Adipocyte (in vitro differentiated cells): ENCODE measurements around the gene NEXN.
A peak's percentile ranks its signal among the peaks of the same experiment; 100 is the strongest.

Source experiments
- DNase-seq: peaks from one replicate; pipeline ENCODE4 v3.0.0-alpha.2; 2015; ENCODE audit warnings: low read depth
- H3K27me3 ChIP-seq: replicated peaks from 2 replicates; pipeline ENCODE4 v1.7.0; 2013; ENCODE audit warnings: mild to moderate bottlenecking, low read length, moderate library complexity; ENCODE audit not compliant: control insufficient read depth, insufficient read depth
- H3K36me3 ChIP-seq: 2 replicates; pipeline ENCODE4 v1.7.0; 2013; ENCODE audit warnings: low read length, mild to moderate bottlenecking, moderate library complexity; ENCODE audit not compliant: control insufficient read depth, insufficient read depth, severe bottlenecking
- H3K4me1 ChIP-seq: 2 replicates; pipeline ENCODE4 v1.7.0; 2013; ENCODE audit warnings: mild to moderate bottlenecking, low read length, moderate library complexity; ENCODE audit not compliant: control insufficient read depth, insufficient read depth
- H3K4me3 ChIP-seq: 2 replicates; pipeline ENCODE4 v1.7.0; 2013; ENCODE audit warnings: mild to moderate bottlenecking, low read length, moderate library complexity
- H3K9ac ChIP-seq: 2 replicates; pipeline ENCODE4 v1.7.0; 2013; ENCODE audit warnings: mild to moderate bottlenecking, low read length, moderate library complexity
- H3K9me3 ChIP-seq: 2 replicates; pipeline ENCODE4 v1.7.0; 2013; ENCODE audit warnings: mild to moderate bottlenecking, low read length, moderate library complexity; ENCODE audit not compliant: control insufficient read depth

The NEXN gene

DNA sequence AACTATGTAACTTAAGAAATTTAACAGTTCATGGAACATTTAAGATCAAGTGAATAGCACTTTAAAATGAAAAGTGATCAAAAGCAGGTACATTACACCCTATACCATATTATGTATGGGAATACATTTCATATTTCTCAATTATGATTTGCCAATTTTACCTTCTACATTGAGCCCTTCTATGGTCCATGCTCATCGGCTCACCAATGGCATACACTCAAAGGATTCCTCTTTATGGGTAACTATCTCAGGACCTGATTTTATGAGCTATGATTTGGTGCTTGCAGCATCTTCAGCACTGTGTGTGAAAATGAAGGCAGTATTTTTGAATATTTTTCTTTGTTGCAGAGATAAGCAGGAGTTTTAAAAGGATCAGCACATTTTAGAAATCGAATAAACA, 56.9 kb downstream of the NEXN start:
- Histone ChIP-seq H3K9ac (no peak overlapping the region), H3K36me3 (peaks cover 99% of the 10 kb centered on the region), H3K4me1 (peaks cover 20% of the 10 kb centered on the region), H3K27me3 (no peaks in the 10 kb centered on the region), H3K9me3 (no peaks in the 10 kb centered on the region), H3K4me3 (no peak overlapping the region)
- DNase-seq = no peak

DNA sequence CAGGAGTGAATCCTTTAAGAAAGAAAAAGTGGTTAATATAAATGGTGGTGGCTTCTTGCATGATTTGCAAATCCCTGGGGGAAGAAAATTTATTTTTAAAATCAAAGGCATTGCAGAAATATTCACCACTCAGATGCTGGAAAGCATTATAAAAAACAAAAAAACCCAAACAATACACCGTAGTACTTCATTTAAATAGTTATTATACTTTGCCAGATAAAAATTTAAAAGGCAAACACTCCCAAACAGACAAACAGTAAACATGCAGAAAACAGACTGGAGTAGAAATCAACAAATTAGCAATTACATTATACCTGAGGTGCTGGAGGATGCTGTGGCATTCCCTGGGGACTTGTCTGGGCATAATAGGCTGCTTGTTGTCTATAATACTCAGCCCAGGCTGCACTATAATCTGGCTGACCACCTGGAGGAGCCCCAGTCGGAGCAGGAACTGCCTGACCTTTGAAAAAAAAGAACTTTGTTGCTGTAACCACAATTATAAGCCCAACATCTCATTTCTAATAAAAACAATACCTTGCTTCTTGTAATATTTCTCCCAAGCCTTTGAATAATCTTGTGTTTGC, 60.5 kb downstream of the NEXN start:
- peaks cover 100% of the 10 kb centered on the region for H3K36me3 ChIP-seq

DNA sequence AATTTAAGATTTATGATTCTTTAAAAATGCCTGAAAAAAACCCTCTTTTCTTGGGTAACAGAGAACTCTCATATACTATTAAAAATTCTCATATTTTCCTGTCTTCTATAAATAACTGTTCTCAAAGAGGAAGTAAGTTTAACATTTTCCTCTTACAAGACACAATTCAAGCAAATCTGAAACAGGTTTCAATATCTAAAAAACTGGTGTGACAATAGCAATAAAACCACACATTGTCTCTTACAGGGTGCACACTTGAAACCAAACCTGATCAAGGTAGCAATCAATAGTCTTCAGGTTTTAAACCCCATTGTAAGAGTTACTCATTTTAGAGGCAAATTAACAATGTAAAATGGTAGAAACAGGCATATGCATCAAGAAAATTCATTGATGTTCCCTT, 62.4 kb downstream of the NEXN start:
- peaks cover 100% of the 10 kb centered on the region for H3K36me3 ChIP-seq
- H3K4me1 ChIP-seq = peaks cover 13% of the 10 kb centered on the region
- no peaks in the 10 kb centered on the region for H3K27me3 ChIP-seq

More for the DNA sequence above, 60.5 kb downstream of the NEXN start:
- H3K27me3 ChIP-seq = no peaks in the 10 kb centered on the region
- no peaks in the 10 kb centered on the region for H3K9me3 ChIP-seq
- DNase-seq = peak; percentile 58
- H3K4me3 ChIP-seq = no peak overlapping the region
- peaks cover 11% of the 10 kb centered on the region for H3K4me1 ChIP-seq
- H3K9ac ChIP-seq = no peak overlapping the region

DNA sequence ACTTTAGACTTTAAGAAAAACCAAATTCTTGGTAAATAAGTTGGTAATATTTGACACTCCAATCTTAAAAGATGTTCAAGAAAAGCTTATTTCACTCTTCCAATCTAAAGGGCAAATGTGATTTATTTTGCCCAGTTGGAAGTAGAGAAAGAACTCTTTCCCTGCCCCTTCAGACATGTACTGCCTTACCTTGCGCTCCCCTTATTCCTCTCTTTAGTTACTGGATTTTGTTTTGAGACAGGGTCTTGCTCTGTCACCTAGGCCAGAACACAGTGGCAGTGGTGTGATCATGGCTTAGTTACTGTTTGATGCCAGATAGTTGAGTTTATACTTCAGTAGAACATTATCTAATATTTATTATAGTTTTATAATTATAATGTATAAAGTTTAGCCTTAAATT, 62.9 kb downstream of the NEXN start:
- Histone ChIP-seq H3K36me3 (peaks cover 100% of the 10 kb centered on the region), H3K27me3 (no peaks in the 10 kb centered on the region)

More for the DNA sequence above, 62.4 kb downstream of the NEXN start:
- no peaks in the 10 kb centered on the region for H3K9me3 ChIP-seq
- no peak overlapping the region for H3K9ac ChIP-seq
- DNase-seq = no peak
- H3K4me3 ChIP-seq = no peak overlapping the region

DNA sequence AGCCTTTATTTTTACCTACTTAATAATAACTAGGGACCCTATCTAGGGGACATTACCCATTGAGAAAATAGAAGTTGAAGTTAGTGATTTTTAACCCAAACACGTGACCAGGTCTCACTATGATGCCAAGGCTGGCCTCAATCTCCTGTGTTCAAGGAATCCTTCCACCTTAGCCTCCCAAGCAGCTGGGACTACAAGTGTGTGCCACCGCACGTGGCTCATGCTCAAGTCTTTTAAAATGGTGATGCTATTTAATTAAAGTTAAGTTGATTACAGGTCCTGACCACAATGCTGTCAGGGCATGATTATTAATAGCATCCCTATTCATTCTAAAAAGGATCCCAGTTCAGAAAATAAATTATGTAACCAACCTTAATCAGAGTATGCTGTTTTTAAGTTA, 65.5 kb downstream of the NEXN start:
- no peaks in the 10 kb centered on the region for H3K9me3 ChIP-seq
- H3K36me3 ChIP-seq = peaks cover 99% of the 10 kb centered on the region
- peaks cover 6% of the 10 kb centered on the region for H3K4me1 ChIP-seq
- H3K27me3 ChIP-seq = no peaks in the 10 kb centered on the region
- H3K9ac ChIP-seq = no peak overlapping the region
- no peak for DNase-seq
- no peak overlapping the region for H3K4me3 ChIP-seq

More for the DNA sequence above, 62.9 kb downstream of the NEXN start:
- no peak overlapping the region for H3K9ac ChIP-seq
- H3K9me3 ChIP-seq = no peaks in the 10 kb centered on the region
- DNase-seq = no peak
- no peak overlapping the region for H3K4me3 ChIP-seq
- H3K4me1 ChIP-seq = peaks cover 13% of the 10 kb centered on the region

DNA sequence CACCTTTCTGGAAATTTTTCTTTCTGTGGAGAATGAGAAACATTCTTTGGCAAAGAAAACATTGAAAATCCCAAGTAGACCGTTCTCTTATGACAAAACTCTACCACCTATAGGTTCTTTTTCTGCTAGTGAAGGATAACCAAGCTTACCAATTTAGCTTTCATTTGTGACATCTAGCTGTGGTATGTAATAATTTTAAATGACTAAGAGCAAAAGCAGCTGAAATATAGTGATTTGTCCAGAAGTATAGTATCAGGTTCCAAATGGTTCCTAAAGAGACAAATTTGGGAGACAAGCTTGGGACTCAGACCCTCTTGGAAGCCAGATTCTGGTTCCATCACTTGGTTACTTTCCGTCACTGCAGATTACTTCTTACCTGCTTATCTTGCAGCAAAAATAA, 66.1 kb downstream of the NEXN start:
- Histone ChIP-seq H3K4me3 (no peak overlapping the region), H3K9ac (no peak overlapping the region), H3K9me3 (no peaks in the 10 kb centered on the region), H3K27me3 (no peaks in the 10 kb centered on the region), H3K4me1 (peaks cover 3% of the 10 kb centered on the region), H3K36me3 (peaks cover 99% of the 10 kb centered on the region)
- peak; percentile 35 for DNase-seq

DNA sequence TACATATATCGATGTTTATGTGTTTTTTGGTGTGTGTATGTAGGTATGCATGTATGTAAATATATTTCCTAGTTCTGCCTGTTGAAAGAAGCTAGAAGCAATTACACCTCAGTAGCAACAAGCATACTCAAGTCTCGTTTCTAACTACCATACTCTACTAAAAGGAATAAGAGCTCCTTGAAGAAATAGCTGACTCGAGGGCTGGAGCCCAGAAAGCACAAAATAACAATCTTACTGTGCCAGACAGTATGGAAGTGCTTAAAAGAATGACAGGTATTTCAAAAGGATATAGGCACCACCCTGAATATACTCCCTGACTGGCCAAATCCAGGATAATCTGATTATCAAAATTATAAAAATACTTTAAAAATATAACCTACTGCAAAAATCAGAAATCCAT, 67.3 kb downstream of the NEXN start:
- peaks cover 3% of the 10 kb centered on the region for H3K4me1 ChIP-seq
- H3K9me3 ChIP-seq = no peaks in the 10 kb centered on the region
- peaks cover 99% of the 10 kb centered on the region for H3K36me3 ChIP-seq
- no peaks in the 10 kb centered on the region for H3K27me3 ChIP-seq
- no peak overlapping the region for H3K9ac ChIP-seq
- DNase-seq = no peak
- no peak overlapping the region for H3K4me3 ChIP-seq

DNA sequence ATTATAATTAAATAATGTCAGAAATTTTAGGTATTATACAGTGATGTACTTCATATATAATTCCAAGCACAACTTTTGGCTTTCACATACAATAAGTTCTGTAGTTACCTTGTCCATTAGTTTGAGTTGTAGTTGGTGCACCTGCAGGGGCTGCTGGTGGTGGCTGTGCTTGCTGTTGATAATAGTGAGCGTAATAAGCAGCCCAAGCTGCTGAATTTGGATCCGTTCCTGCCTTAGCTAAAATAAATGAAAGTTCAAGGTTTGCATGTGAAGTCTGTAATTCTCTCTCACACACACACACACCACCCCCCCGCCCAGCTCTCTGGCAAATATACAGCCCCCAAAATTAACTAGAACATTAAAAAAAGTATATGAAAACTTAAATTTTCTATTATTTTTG, 68.0 kb downstream of the NEXN start:
- Histone ChIP-seq H3K9ac (no peak overlapping the region), H3K4me3 (no peak overlapping the region), H3K4me1 (peaks cover 3% of the 10 kb centered on the region), H3K27me3 (no peaks in the 10 kb centered on the region), H3K9me3 (no peaks in the 10 kb centered on the region), H3K36me3 (peaks cover 99% of the 10 kb centered on the region)
- DNase-seq = no peak

DNA sequence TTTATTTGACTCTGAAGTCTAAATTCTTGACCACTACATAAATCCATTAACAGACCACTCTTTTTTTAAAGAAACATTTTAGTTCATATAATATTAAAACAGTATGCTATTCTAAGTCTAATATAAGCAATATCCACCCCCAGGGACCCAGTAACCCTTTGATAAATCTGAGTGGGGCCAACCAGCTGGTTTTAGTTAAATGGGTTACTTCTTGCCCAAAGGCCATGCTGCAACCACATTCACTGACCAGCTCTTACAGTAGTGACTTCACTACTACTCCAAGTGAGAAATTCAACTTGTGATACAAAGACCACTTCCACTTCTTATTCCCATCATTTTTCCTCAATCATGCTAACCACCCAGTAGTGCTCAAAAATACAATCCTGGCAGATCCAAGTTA, 70.0 kb downstream of the NEXN start:
- Histone ChIP-seq H3K9me3 (no peaks in the 10 kb centered on the region), H3K27me3 (no peaks in the 10 kb centered on the region), H3K9ac (no peak overlapping the region), H3K4me1 (peaks cover 3% of the 10 kb centered on the region), H3K36me3 (peaks cover 99% of the 10 kb centered on the region), H3K4me3 (no peak overlapping the region)
- DNase-seq = peak; percentile 44

DNA sequence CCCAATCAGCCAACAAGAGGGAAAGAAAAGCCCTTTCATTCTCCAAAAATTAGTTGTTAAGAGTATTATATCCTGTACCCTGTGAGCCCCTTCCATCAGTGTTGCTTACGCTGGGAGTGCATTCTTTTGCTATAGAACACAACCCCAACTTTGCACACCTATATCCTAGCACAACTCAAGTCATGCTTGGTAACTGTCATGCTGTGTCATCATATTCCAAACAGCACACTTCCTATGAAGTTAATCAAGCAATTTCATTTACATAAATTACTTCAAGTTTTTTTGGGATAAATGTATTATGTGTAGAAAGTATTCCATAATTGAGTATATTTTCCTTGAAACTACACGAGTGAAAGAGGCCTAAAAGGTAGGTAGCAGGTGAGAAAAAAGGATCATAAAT, 70.4 kb downstream of the NEXN start:
- Histone ChIP-seq H3K9ac (no peak overlapping the region), H3K4me3 (no peak overlapping the region), H3K4me1 (peaks cover 3% of the 10 kb centered on the region), H3K27me3 (no peaks in the 10 kb centered on the region), H3K36me3 (peaks cover 99% of the 10 kb centered on the region), H3K9me3 (no peaks in the 10 kb centered on the region)
- no peak for DNase-seq

DNA sequence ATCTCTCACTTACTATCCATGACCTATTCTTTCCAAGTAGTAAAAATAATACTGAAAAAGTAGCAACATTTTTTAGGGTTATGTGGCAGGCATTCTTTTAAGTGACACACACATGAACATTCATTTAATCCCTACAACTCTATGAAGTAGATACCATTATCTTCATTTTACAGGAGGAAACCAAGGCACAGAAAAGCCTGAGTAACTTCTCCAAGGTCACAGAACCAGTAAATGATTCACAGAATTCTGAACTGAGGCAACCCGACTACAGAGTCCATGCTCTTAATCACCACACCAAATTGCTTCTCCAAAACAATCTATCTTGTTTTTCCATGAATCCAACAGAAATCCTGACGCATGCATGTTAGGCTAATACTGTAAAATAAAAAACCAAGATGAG, 73.0 kb downstream of the NEXN start:
- Histone ChIP-seq H3K27me3 (no peaks in the 10 kb centered on the region), H3K9me3 (no peaks in the 10 kb centered on the region), H3K9ac (no peak overlapping the region), H3K4me3 (no peak overlapping the region), H3K36me3 (peaks cover 99% of the 10 kb centered on the region), H3K4me1 (no peaks in the 10 kb centered on the region)
- DNase-seq = no peak

DNA sequence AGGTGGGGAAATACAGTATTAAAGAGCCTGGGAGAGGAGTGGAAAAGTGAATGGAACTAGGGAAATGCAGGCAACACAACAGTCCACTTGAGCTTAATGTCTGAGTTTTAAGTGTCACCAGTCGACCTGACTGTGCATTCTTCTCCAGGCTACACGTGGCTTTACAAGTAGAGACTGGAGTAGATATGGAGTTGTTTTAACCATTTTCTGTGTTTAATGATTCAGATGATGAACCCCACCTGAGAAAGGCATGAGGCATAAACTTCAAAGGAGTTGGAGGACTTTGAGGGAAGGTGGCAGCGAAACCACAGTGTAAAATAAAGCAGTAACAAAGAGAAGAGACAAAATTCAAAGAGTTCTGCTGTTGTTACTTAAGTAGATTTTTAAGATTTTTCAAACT, 77.9 kb downstream of the NEXN start:
- Histone ChIP-seq H3K27me3 (no peaks in the 10 kb centered on the region), H3K9ac (no peak overlapping the region), H3K9me3 (no peaks in the 10 kb centered on the region), H3K4me1 (peaks cover 10% of the 10 kb centered on the region), H3K4me3 (no peak overlapping the region), H3K36me3 (peaks cover 95% of the 10 kb centered on the region)
- DNase-seq = no peak
